GM12891 (cell line): Measurements from ENCODE around the gene KRT80.

Experiments
- PAX5 ChIP-seq: IDR thresholded peaks from 2 replicates; pipeline ENCODE4 v1.6.1; 2011; ENCODE audit warnings: low read length, moderate library complexity, mild to moderate bottlenecking; ENCODE audit not compliant: insufficient read depth, severe bottlenecking
- POLR2A ChIP-seq: IDR thresholded peaks from 2 replicates; pipeline ENCODE4 v1.6.1; 2011; ENCODE audit warnings: low read depth, low read length, control low read depth
- POLR2AphosphoS5 ChIP-seq: IDR thresholded peaks from 2 replicates; pipeline ENCODE4 v1.6.1; 2011; ENCODE audit warnings: low read depth, low read length, control low read depth
- POU2F2 ChIP-seq: IDR thresholded peaks from 2 replicates; pipeline ENCODE4 v1.6.1; 2011; ENCODE audit warnings: low read depth, mild to moderate bottlenecking, control low read depth, low read length, moderate library complexity
- SPI1 ChIP-seq: IDR thresholded peaks from 2 replicates; pipeline ENCODE4 v1.6.1; 2011; ENCODE audit warnings: low read depth, low read length, control low read depth
- TAF1 ChIP-seq: IDR thresholded peaks from 2 replicates; pipeline ENCODE4 v1.6.1; 2011; ENCODE audit warnings: low read depth, low read length, control low read depth

GRCh38 chr12:52221912-52222457, 30.2 kb upstream of the KRT80 start:
- no peak for TF ChIP-seq POLR2A
- no peak for TF ChIP-seq TAF1
- TF ChIP-seq PAX5, result no peak
- TF ChIP-seq POLR2AphosphoS5, result no peak
- no peak for TF ChIP-seq POU2F2
- no peak for TF ChIP-seq SPI1
